ENCODE data around the gene OR8J1. TPM values are rescaled to one million over a fixed set of nuclear protein-coding genes. Genes with fewer than 3 reads are reported as not detected.

OR8J1 gene
- polyA plus RNA-seq (not detected in 3 replicates), polyA minus RNA-seq (not detected in 3 replicates)
- not detected for polyA plus RNA-seq (2011; ENCODE audit: low read depth)
- not detected in 2 replicates for polyA plus RNA-seq (2011; cell fraction: cytosol; rRNA removed)
- polyA plus RNA-seq (2011; cell fraction: nucleus; rRNA removed) = not detected in 2 replicates
- polyA plus RNA-seq (2012; ENCODE audit: low replicate concordance) = not detected in 2 replicates
- not detected for polyA minus RNA-seq (2011; cell fraction: cytosol; rRNA and poly(A)+ RNA removed)
- not detected in 2 replicates for polyA minus RNA-seq (2011; cell fraction: nucleus; rRNA and poly(A)+ RNA removed)

- no peak within 1 kb of the TSS for H3K4me3 ChIP-seq (ENCODE audit: control insufficient read depth in 2 of 3, extremely low read depth in 1 of 3, insufficient read depth in 2 of 3, low read depth in 1 of 3, low read length in 3 of 3)
- H3K27ac ChIP-seq (ENCODE audit: control insufficient read depth, insufficient read depth, low read length) = no peak within 1 kb of the TSS
- no peak for TF ChIP-seq CTCF (optimal IDR thresholded peaks at IDR 0.05 in 1 of 3, IDR thresholded peaks at IDR 0.05 in 1 of 3, conservative IDR thresholded peaks at IDR 0.05 in 1 of 3; ENCODE audit: extremely low read depth in 1 of 3, insufficient read depth in 2 of 3, low read length in 3 of 3)
- no peak for TF ChIP-seq EZH2 (IDR thresholded peaks at IDR 0.05; ENCODE audit: low read length)
- no peak within 1 kb of the TSS for H3K4me2 ChIP-seq (ENCODE audit: control insufficient read depth, extremely low read depth, insufficient read depth, low read depth, low read length)
- FAIRE-seq (no peak), DNase-seq (ENCODE audit: low read depth, low spot score) (no peak)
- H3K36me3 ChIP-seq (ENCODE audit: control insufficient read depth in 2 of 2, extremely low read depth in 1 of 2, insufficient read depth in 2 of 2, low read length in 2 of 2) = no peaks in the 10 kb centered on the region
- H3K79me2 ChIP-seq (ENCODE audit: control insufficient read depth, insufficient read depth, low read length) = no peaks in the 10 kb centered on the region
- H3K9me3 ChIP-seq (ENCODE audit: control insufficient read depth, low read depth, low read length) = no peaks in the 10 kb centered on the region
- H3K9me1 ChIP-seq (ENCODE audit: control insufficient read depth, extremely low read depth, insufficient read depth, low read length) = no peaks in the 10 kb centered on the region
- no peaks in the 10 kb centered on the region for H3K27me3 ChIP-seq (ENCODE audit: control insufficient read depth, extremely low read depth, insufficient read depth, low read length)
- H3K4me1 ChIP-seq (ENCODE audit: control insufficient read depth, extremely low read depth, insufficient read depth, low read length) = no peaks in the 10 kb centered on the region
- dilution Hi-C loops (cut with MboI; ENCODE audit: extremely low pct_ligation_motif_present, low sequenced_read_pairs) = no loop called here
- H3K9ac ChIP-seq (ENCODE audit: control insufficient read depth, extremely low read depth, insufficient read depth, low read length) = no peak within 1 kb of the TSS
- no peaks in the 10 kb centered on the region for H4K20me1 ChIP-seq (ENCODE audit: control insufficient read depth, extremely low read depth, insufficient read depth, low read length)
- no peak within 1 kb of the TSS for H2AFZ ChIP-seq (ENCODE audit: control insufficient read depth, low read length)
Measured at GRCh38 chr11:56353991-56354390, at the start of gene OR8J1. Gene OR8J1 (plus strand): TSS chr11:56354291. CDS start chr11:56360247, 5,956 bp downstream.

- dilution Hi-C loops (cut with MboI; ENCODE audit: extremely low pct_ligation_motif_present, low sequenced_read_pairs) = no loop called here
- FAIRE-seq = no peak
Measured at GRCh38 chr11:56307836-56308235, 46.3 kb upstream of the OR8J1 start.

More at GRCh38 chr11:56307836-56308235, 46.3 kb upstream of the OR8J1 start:
- H4K20me1 ChIP-seq (ENCODE audit: control insufficient read depth, extremely low read depth, insufficient read depth, low read length) = no peaks in the 10 kb centered on the region
- no peaks in the 10 kb centered on the region for H3K4me1 ChIP-seq (ENCODE audit: control insufficient read depth, extremely low read depth, insufficient read depth, low read length)
- no peaks in the 10 kb centered on the region for H3K79me2 ChIP-seq (ENCODE audit: control insufficient read depth, insufficient read depth, low read length)
- no peak overlapping the region for H3K4me2 ChIP-seq (ENCODE audit: control insufficient read depth, extremely low read depth, insufficient read depth, low read depth, low read length)
- no peaks in the 10 kb centered on the region for H3K9me1 ChIP-seq (ENCODE audit: control insufficient read depth, extremely low read depth, insufficient read depth, low read length)
- no peaks in the 10 kb centered on the region for H3K36me3 ChIP-seq (ENCODE audit: control insufficient read depth in 2 of 2, extremely low read depth in 1 of 2, insufficient read depth in 2 of 2, low read length in 2 of 2)
- no peak for DNase-seq (ENCODE audit: low read depth, low spot score)
- no peaks in the 10 kb centered on the region for H3K27me3 ChIP-seq (ENCODE audit: control insufficient read depth, extremely low read depth, insufficient read depth, low read length)
- H2AFZ ChIP-seq (ENCODE audit: control insufficient read depth, low read length) = no peak overlapping the region
- H3K27ac ChIP-seq (ENCODE audit: control insufficient read depth, insufficient read depth, low read length) = no peak overlapping the region
- TF ChIP-seq CTCF (optimal IDR thresholded peaks at IDR 0.05 in 1 of 3, IDR thresholded peaks at IDR 0.05 in 1 of 3, conservative IDR thresholded peaks at IDR 0.05 in 1 of 3; ENCODE audit: extremely low read depth in 1 of 3, insufficient read depth in 2 of 3, low read length in 3 of 3) (no peak), EZH2 (IDR thresholded peaks at IDR 0.05; ENCODE audit: low read length) (no peak)
- peaks cover 2% of the 10 kb centered on the region for H3K9me3 ChIP-seq (ENCODE audit: control insufficient read depth, low read depth, low read length)
- no peak overlapping the region for H3K9ac ChIP-seq (ENCODE audit: control insufficient read depth, extremely low read depth, insufficient read depth, low read length)
- H3K4me3 ChIP-seq (ENCODE audit: control insufficient read depth in 2 of 3, extremely low read depth in 1 of 3, insufficient read depth in 2 of 3, low read depth in 1 of 3, low read length in 3 of 3) = no peak overlapping the region

Data from keratinocyte (primary cell).